SHP77 (cell line): ENCODE results near the gene IL25.
"Not testable (repeated sequence)": the region's sequence is repeated elsewhere in the genome, so short reads cannot be mapped to it uniquely, and the experiment has no call there.

Source experiments
- DNase-seq, 2 experiments: peaks; one replicate each; lab custom pipeline; 2025; lab: John Stamatoyannopoulos, UW

IL25 gene

DNA sequence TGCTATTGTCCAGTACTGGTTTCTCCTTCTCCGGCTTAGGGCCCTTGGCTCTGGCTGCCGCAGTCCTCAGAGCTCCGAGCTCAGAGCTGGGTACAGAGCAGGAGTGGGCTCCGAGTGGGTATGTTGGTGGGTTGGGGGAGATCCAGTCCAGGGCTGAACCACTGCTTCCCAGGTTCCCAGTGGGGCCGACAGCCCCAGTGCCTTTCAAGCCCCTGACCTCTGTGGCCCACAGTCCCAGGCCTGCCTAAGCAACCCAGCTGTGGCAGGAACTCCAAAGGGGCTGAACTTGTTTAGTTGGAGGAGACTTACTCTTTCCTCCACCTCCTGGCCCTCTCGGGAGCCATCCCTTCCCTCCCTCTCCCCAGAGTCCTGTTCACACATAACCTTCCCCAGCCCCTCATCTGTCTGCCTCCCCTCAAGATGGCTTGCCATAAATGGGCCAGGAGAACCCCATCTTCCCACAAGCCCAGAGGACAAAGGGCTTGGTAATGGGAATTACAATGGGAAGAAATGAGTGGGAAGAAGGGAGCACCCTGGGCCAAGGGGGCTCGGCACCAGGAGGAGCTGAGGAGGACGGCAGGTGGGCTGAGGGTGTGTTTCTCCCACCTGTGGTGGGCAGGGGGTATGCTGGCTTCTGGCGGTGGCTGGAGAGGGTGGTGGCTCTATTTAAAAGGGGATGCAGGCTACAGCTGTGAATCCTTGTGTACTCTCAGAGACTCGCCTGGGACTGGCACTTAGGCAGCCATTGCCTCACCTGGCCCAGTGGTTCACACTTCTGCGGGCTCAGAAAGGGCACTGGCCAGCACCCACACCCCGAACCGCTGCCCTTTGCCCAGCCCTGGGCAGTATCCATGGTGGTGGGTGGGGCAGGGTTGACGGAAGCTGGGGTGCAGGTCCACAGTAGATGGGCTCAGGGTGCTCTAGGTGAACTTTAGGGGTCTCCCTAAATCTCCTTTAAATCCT lies 39.2 kb downstream of the IL25 start:
- no peak for DNase-seq

DNA sequence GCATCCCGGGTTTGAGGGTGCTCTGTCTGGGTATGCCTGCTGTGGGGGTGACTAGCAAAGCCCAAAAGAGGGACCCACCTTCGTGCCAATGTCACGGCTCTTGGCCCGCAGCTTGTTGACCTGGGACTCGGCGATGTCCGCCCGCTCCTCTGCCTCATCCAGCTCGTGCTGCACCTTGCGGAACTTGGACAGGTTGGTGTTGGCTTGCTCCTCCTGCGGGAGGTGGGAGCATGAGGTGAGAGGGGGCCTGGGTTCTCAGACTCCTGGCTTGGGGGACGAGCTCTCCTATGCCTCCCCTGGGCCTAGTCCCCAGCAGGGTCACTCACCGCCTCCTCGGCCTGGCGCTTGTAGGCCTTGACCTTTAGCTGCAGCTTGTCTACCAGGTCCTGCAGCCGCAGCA lies 41.1 kb downstream of the IL25 start:
- no peak for DNase-seq

DNA sequence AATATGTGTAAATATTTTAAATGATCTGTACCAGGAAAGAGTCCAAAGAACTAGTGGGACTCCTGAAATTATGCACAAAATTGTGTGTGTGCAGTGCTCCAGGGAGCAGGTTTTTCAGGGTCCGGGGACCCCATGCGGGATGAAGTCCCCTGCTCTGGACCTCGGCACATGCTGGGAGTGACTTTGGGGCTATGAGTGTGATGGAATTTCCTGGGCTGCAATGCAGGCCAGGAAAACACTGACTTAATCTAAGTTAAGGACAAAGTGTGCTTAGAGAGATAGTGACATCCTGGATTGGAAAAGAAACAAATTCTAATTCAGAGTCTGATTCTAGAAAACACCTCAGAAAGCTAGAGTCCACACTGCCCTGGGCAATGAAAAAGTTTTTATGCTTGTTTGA lies 41.6 kb downstream of the IL25 start:
- no peak for DNase-seq

DNA sequence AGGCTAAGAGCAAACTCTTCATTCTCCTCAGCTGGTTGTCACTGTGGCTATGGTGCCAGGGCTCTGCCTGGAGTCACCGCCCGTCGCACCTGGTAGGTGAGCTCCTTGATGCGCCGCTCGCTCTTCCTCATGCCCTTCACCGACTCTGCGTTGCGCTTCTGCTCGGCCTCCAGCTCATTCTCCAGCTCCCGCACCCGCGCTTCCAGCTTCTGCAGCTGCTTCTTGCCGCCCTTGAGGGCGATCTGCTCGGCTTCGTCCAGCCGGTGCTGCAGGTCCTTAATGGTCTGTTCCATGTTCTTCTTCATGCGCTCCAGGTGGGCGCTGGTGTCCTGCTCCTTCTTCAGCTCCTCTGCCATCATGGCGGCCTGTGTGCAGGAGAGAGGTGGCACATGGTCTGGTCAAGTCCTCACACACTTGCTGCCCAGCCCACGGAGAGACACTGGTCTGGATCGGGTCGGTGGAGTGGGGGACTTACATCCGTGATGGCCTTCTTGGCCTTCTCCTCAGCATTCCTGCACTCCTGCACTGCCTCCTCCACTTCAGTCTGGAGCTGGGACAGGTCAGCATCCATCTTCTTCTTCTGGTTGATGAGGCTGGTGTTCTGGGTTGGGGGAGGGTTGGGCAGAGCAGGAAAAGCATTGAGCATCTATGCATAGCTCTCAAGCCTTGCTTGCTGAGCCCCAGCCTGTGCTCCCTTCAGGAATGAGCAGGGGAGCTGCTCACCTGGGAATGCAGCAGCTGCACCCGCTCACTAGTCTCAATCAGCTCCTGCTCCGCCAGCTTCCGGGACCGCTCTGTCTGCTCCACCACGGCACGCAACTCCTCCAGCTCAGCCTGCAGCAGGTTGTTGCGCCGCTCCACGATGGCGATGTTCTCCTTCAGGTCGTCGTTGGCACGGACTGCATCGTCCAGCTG lies 42.6 kb downstream of the IL25 start:
- DNase-seq = no peak

GRCh38 chr14:23415821-23416778 lies 43.5 kb downstream of the IL25 start:
- no peak for DNase-seq

GRCh38 chr14:23416801-23417200 lies 44.2 kb downstream of the IL25 start:
- no peak for DNase-seq

DNA sequence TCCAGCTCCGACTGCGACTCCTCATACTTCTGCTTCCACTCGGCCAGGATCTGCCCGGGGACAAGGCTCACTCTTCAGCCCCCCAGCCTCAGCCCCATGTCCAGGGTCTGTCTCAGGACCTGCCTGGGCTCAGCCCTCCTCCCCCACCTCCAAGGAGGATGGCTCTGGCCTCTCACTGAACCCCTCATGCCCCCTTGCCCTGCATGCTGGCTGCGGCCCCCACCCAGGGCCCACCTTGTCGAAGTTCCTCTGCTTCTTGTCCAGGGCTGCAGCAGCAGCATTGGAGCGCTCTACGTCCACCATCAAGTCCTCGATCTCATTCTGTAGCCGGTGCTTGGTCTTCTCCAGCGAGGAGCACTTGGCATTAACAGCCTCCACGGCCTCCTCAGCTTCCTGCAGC lies 44.7 kb downstream of the IL25 start:
- DNase-seq = not testable (repeated sequence)

DNA sequence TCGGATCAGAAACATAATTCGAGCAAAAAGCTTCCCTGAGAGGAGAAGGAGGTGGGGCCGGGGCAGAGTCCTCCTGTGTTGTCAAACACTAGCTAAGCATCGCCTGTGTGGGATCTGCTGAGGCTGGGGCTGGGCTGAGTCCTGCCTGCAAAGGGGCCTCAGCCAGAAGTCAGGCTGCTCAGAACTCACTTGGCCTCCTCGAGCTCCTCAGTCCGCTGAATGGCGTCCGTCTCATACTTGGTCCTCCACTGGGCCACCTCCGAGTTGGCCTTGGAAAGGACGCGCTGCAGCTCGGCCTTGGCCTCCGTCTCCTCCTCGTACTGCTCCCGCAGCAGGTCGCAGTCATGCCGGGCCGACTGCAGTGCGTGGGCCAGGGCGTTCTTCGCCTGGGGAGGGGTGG lies 45.4 kb downstream of the IL25 start:
- no peak for DNase-seq

DNA sequence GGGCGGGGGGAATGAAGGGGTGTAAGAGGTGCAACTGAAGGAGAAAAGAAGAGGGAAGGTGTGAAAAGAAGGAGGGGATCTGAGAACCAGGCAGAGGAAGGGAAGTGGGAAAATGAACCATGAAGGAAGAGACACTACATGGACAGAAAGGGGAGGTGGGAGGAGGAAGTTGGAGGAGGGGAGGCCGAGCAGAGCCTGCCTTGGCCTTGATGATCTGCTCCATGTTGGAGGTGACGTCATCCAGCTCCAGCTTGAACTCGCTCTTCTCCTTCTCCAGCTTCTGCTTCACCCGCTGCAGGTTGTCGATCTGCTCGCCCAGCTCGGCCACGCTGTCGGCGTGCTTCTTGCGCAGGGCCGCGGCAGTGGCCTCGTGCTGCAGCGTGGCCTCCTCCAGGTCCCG lies 47.0 kb downstream of the IL25 start:
- not testable (repeated sequence) for DNase-seq

DNA sequence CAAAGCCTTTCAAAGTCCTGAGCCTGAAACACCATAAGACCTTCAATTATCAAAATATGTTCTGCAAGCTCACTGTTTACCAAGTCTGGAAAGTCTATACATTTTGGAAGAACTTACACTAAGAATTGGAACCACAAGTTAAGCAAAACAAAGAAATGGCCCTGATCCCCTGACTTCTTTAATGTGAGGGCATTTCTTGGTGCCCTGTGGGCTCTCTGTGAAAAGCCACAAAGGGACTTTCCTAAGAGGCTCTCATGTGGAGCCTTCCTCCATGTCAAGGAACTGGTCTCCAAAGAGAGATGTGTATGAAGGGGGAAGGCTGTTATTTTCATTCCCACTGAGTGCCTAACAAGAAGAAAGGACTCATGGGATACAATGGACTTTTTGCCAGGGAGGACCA lies 49.0 kb downstream of the IL25 start:
- no peak for DNase-seq

DNA sequence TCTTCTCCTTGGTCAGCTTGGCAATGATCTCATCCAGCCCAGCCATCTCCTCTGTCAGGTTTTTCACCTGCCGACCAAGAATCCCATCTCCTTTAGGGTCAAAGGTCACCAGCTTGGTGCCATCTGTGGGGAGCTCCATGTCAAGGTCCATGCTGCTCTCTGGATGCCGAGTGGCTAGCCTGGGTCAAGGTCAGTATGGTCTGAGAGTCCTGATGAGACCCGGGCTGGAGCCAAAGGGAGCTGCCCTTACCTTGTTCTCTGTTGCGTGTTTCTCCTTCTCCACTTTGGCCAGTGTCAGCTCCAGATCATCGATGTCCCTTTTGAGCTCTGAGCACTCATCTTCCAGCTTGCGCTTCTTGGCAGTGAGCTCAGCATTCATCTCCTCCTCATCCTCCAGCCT lies 51.0 kb downstream of the IL25 start:
- no peak for DNase-seq

DNA sequence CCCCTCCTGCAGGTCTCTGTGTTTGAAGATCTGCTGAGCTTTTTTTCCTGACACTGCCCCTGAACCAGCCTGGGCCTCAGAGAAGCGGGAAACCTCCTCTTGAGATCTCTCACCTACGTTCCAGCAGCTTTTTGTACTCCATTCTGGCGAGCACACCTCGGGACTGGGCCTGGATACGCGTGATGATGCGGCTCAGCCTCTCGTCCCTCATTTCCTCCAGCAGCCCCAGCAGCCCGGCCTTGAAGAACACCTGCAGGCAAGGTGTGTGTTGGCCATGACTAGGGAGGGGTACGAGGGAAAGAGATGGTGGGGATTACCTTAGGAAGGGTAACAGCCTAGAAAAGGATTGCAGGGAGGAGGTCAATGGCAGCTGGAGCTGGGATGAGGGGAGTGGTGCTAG lies 52.6 kb downstream of the IL25 start:
- no peak for DNase-seq

- DNase-seq = not testable (repeated sequence)
Observed at GRCh38 chr14:23425798-23426197, 53.2 kb downstream of the IL25 start.
